Thoracic aorta endothelial cell (primary cell): ENCODE results near the gene TAF5. TPM values are rescaled to one million over a fixed set of nuclear protein-coding genes. Genes with fewer than 3 reads are reported as not detected.

Source experiments
- total RNA-seq: library from RNA; depleted of rRNA; stranded (reverse); fragments of >200 nt; gene quantifications from 2 replicates; pipeline ENCODE4 v1.2.3, GENCODE V29; 2012

TAF5 gene
- total RNA-seq = 8.0 and 10.8 TPM in 2 replicates

DNA sequence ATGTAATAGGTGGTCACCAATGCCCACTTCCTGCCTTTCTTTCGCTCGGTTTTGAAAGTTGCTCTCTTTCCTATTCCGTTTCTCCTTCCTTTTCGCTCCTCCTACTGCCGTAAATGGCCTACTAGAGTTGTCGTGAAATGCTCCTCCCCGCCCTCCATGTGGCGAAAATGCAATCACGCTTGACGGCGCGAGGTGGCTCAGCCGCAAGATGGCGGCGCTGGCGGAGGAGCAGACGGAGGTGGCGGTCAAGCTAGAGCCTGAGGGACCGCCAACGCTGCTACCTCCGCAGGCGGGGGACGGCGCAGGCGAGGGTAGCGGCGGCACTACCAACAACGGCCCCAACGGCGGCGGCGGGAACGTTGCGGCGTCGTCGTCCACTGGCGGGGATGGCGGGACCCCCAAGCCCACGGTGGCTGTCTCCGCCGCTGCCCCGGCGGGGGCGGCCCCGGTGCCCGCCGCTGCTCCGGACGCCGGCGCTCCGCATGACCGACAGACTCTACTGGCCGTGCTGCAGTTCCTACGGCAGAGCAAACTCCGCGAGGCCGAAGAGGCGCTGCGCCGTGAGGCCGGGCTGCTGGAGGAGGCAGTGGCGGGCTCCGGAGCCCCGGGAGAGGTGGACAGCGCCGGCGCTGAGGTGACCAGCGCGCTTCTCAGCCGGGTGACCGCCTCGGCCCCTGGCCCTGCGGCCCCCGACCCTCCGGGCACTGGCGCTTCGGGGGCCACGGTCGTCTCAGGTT is at the start of gene TAF5:
Gene TAF5 (plus strand): TSS at position 195 of the 737 bp plus-strand sequence. CDS start 14 bp downstream, at position 209.

DNA sequence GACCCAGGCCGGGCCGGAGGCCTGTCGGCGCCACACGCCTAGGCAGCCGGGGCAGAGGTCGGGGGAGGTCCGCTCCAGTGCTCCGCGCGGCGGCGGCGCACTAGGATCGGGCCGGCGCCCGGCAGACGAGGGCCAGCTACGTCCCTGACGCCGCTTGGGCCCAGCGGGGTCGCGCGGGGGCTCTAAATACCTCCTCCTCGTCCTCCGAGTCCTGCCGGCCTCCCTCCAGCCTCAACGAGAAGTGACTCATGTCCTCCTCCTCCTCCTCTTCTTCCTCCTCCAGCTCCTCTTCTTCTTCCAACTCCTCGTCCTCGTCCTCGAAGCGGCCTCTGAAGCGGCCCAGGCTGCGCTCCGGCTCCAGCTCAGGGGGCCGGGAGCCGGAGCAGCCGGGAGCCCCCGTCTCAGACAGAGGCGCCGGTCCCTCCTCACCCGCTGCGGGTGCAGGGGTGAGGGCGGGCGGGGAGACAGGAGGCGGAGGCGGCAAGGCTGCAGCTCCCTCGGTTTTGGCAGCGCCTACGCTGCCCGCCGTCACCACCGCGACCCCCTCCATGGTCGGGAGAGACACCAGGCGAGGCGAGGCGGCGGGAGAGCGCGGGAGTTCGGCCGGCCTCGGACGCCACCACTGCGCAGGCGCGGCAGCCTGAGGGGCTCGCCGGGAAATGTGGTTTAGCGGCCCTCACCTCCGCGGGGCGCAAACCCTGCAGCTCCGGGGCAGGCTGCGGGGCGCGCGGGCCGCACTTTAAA is 17.1 kb upstream of the TAF5 start, which contains the start of gene PCGF6:
Gene PCGF6 (minus strand): TSS at position 624 of the 744 bp plus-strand sequence. CDS start 74 bp downstream, at position 550.

DNA sequence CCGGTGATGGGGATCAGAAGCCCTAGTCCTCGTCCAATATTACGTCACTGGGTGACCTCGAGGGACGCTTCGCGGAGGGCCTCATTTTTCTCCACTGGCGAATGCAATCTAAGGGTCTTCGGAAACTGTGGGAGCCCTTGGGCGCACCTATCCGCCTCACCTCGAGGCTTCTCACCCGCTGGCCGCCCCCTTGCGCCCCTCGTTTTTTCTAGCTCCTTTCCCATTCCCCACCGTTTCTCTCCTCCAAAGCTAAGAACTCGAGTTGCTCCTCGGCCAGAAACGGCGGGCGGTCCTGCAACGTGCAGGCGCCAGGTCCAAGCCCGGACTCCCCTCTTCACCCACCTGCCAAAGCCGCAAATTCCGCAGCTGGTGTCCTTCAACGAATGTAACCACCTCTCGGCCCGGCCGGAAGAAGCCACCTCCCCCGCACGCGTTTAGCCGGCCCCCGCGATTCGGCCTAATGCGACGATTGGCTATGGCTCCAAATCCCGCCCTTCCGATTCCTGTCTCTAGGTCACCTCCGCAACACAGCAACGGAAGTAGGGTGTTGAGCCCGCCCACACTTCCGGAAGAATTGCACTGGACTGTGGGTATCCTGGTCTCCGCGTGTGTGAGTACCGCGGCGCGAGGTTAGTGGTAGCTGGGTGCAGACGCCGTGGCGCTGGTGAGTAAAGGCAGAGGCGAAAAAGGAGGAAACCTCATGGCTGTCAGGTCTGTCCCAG is 28.5 kb downstream of the TAF5 start, which contains the start of the genes ATP5MK and PDCD11:
Gene ATP5MK (minus strand): TSS at position 409 of the 722 bp plus-strand sequence. CDS start 4,018 bp downstream, outside the sequence.
Gene PDCD11 (plus strand): TSS at position 560 of the 722 bp plus-strand sequence. CDS start 1,801 bp downstream, outside the sequence.

Other genes starting within 250 kb of the TAF5 start
- gene NT5C2, start 174.7 kb upstream of the TAF5 start, total RNA-seq = 71.1 and 77.4 TPM in 2 replicates
- gene RPEL1, start 122.1 kb upstream of the TAF5 start, total RNA-seq = 0.07 and 0.27 TPM in 2 replicates
- gene INA, start 90.8 kb upstream of the TAF5 start, total RNA-seq = 0.29 and 0.66 TPM in 2 replicates
- gene PCGF6, start 16.8 kb upstream of the TAF5 start, total RNA-seq = 17.6 and 19.0 TPM in 2 replicates
- 285 and 339 TPM in 2 replicates for gene ATP5MK, start 28.5 kb downstream of the TAF5 start, total RNA-seq
- gene PDCD11, start 28.6 kb downstream of the TAF5 start, total RNA-seq = 61.0 and 62.6 TPM in 2 replicates
- 13.3 and 17.6 TPM in 2 replicates for gene CALHM2, start 84.4 kb downstream of the TAF5 start, total RNA-seq
- not detected in 2 replicates for gene CALHM1, start 90.9 kb downstream of the TAF5 start, total RNA-seq
- gene CALHM3, start 111.3 kb downstream of the TAF5 start, total RNA-seq = not detected in 2 replicates
- under 0.01 and 0.43 TPM in 2 replicates for gene NEURL1, start 125.7 kb downstream of the TAF5 start, total RNA-seq